ENCODE measurements around the gene HPCAL4.

HPCAL4 gene

DNA sequence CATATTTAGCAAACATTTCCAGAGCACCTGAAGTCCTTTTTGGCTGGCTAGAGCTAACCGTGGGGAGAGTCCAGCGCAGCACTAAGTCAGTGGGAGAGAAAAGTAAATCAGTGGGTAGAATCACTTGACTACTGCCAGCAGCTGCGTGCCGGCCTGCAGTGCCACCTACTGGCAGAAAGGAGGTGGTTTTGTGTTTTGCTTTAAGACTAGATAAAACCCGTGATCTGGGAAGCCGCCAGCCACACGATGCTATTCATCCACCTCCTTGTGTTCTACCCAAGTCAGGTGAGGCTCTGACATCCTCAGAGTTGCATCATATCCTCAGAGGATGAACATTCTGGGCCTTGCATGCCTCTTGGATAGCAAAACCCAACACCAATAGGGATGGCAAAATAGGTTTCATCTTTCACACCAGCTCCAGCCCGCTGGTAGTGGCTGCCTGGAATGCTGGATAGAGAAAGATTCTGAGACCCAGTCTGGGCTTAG lies 37.6 kb downstream of the HPCAL4 start:
- Mint-ChIP-seq H3K36me3 (no peaks in the 10 kb centered on the region), H3K4me3 (no peak overlapping the region), H3K4me1 (peaks cover 8% of the 10 kb centered on the region), H3K9me3 (no peaks in the 10 kb centered on the region), H3K27ac (no peak overlapping the region), H3K27me3 (peaks cover 1% of the 10 kb centered on the region)

DNA sequence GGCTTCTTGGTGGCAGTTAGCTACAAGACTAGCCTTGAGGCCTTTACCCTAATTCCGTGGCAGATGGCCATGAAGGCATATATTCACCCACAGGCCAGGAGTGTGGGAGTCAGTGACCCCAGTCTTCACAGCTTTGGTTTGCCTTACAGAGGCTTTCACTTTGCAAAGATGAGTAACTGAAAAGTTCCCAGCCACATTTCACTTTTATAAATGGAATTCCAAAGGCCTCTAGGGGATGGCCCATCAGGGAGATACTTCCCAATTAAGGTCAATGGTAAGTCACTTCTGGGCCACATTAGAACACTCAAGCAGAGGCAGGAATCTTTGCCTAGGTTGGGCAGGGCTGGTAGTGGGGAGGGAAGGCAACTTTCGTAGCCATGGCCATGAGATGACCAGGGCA lies 38.7 kb downstream of the HPCAL4 start:
- no peaks in the 10 kb centered on the region for H3K36me3 Mint-ChIP-seq

DNA sequence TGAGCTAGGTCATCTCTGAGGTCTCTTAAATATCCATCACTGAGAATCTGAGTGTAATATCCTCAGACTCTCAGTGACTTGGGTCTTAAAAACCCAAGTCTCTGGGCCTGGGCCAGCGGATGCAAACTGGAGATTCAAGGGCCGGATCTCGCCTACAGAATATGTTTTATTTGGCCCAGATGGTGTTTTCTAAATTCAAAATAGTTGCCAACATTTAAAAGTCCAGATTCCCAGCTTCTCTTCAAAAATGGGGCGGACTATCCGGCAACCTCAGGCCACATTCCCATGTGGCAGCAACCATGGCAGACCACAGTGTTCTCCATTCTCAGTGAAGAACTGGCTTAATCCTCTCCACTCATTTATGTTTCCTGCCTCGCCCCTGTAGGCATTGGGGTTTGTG lies 39.1 kb downstream of the HPCAL4 start:
- Mint-ChIP-seq H3K27ac (no peak overlapping the region), H3K36me3 (no peaks in the 10 kb centered on the region), H3K27me3 (no peaks in the 10 kb centered on the region), H3K4me3 (no peak overlapping the region), H3K4me1 (peaks cover 4% of the 10 kb centered on the region), H3K9me3 (no peaks in the 10 kb centered on the region)

More for the DNA sequence above, 38.7 kb downstream of the HPCAL4 start:
- Mint-ChIP-seq H3K4me1 (peaks cover 4% of the 10 kb centered on the region), H3K9me3 (no peaks in the 10 kb centered on the region), H3K27ac (no peak overlapping the region), H3K27me3 (no peaks in the 10 kb centered on the region), H3K4me3 (no peak overlapping the region)

DNA sequence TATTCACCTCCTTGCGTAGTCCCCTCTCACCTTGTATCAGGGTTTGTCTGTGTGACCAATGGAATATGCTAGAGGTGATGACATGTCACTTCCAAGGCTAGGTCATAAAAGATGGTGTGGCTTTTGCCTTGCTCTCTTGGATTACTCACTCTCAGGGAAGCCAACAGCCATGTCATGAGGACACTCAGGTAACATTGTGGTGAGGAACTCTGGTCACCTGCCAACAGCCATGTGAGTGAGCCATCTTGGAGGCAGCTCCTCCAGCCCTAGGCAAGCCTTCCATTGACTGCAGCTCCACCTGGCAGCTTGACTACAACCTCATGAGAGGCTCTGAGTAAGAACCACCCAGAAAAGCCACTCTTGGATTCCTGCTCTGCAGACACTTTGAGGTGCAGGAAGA lies 40.8 kb downstream of the HPCAL4 start:
- H3K4me3 Mint-ChIP-seq = no peak overlapping the region
- H3K27me3 Mint-ChIP-seq = no peaks in the 10 kb centered on the region
- H3K9me3 Mint-ChIP-seq = no peaks in the 10 kb centered on the region

DNA sequence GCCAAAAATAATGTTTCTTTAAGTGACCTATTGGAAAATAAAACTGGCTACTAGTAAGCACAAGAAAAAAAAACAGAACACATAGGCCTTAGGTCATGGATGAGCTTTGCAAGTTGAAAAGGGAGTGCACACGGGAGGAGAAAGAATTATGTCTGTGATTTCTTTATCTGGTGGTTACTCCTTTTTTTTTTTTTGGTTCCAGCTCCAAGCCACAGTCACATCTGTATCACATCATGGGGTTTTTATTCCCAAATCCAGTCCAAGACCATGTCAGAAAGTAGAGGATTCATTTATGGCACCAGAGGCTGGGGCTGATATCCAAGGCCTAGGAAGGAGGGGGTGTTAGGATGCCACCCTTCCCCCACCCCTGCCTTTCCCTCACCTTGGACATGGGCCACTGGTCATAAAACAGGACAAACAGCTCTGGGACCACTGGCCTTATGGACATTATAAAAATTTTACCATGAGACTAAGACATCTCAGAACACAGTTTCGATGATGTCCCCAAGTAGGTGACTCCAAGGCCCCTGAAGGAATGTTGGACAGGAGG lies 41.5 kb downstream of the HPCAL4 start:
- Mint-ChIP-seq H3K9me3 (no peaks in the 10 kb centered on the region), H3K4me3 (no peak overlapping the region), H3K36me3 (no peaks in the 10 kb centered on the region), H3K27ac (no peak overlapping the region), H3K27me3 (no peaks in the 10 kb centered on the region), H3K4me1 (peaks cover 4% of the 10 kb centered on the region)

More for the DNA sequence above, 40.8 kb downstream of the HPCAL4 start:
- no peaks in the 10 kb centered on the region for H3K36me3 Mint-ChIP-seq
- H3K4me1 Mint-ChIP-seq = peaks cover 4% of the 10 kb centered on the region
- no peak overlapping the region for H3K27ac Mint-ChIP-seq

DNA sequence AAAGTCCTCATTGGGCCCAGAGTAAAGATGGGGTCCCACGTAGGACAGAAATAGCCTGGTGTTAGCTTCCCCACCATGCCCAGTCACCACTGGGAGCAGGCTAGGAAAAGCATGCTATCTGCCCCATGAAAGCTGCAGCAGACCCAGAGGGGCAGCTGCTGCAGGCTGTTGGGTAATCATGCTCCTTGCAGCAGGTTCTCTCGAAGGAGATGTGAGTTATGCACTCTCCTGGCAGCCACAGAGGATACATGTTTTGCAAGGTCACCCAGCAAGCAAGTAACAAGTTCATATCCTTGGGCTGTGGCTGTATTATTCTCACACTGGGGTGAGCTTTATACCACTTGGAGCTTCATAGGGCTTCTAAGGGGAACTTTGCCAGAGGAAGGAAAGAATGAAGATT lies 42.7 kb downstream of the HPCAL4 start:
- Mint-ChIP-seq H3K9me3 (no peaks in the 10 kb centered on the region), H3K27ac (no peak overlapping the region), H3K27me3 (no peaks in the 10 kb centered on the region), H3K4me1 (peaks cover 3% of the 10 kb centered on the region), H3K4me3 (no peak overlapping the region), H3K36me3 (no peaks in the 10 kb centered on the region)

DNA sequence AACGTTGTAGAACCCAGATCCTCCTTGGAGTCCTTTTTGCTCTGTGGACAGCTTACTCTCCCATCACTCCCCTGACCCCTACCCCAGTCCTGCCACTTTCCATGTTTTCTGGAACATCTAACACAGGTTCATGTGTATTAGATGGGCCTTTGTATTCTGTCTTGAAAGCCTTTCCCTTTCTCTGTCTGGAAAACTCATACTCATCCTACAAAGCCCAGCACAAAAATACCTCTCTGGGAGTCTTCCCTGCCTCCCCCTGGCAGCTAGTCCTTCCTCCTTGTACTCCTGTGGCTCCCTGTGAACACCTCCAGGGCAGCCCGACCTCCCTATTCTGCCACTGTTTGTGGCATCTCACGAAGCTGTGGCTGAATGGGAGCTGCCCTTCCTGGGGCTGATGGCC lies 44.0 kb downstream of the HPCAL4 start:
- Mint-ChIP-seq H3K27me3 (no peaks in the 10 kb centered on the region), H3K36me3 (no peaks in the 10 kb centered on the region), H3K9me3 (no peaks in the 10 kb centered on the region), H3K4me1 (no peaks in the 10 kb centered on the region), H3K4me3 (no peak overlapping the region), H3K27ac (no peak overlapping the region)

DNA sequence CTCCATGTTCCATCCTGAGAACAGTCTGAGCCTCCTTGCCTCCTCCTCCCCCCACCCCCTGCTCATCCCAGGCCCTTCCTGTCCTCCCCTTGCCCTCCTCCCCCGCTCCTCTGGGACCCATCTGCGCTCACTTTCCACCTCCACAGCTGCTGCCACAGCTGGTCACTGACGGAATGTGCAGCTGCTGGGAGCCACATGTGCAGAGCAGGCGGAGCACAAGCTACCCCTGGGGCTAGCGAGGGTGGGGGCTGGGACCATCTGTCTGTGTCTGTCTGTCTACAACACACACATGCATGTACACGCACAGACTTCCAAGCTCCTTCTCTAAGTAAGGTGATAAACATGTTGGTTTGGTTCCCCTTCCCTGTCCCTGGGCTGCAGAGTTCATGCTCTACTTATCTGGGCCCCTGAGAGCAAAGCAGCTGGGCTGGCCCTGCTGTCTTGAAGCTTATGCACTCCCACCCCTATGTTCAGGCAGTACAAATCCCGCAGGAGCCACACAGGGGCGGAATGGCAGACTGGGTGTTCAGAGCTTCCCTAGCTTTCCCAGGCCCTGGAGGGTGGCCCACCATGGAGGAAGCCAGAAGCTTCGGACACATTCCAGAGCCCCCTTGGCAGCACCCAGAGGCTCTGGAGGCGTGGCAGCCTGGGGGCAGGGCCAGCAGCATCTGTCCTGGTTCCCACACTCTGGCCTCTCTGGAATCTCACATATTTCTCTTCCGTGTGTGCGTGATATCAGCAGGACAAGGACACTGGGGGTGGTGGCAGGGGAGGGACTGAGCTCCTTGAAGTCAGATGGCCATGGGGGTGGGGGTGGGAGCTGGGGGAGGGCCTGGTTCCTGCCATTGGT lies 44.8 kb downstream of the HPCAL4 start:
- Mint-ChIP-seq H3K27ac (no peak overlapping the region), H3K9me3 (no peaks in the 10 kb centered on the region), H3K27me3 (no peaks in the 10 kb centered on the region), H3K4me1 (no peaks in the 10 kb centered on the region), H3K36me3 (no peaks in the 10 kb centered on the region), H3K4me3 (no peak overlapping the region)

DNA sequence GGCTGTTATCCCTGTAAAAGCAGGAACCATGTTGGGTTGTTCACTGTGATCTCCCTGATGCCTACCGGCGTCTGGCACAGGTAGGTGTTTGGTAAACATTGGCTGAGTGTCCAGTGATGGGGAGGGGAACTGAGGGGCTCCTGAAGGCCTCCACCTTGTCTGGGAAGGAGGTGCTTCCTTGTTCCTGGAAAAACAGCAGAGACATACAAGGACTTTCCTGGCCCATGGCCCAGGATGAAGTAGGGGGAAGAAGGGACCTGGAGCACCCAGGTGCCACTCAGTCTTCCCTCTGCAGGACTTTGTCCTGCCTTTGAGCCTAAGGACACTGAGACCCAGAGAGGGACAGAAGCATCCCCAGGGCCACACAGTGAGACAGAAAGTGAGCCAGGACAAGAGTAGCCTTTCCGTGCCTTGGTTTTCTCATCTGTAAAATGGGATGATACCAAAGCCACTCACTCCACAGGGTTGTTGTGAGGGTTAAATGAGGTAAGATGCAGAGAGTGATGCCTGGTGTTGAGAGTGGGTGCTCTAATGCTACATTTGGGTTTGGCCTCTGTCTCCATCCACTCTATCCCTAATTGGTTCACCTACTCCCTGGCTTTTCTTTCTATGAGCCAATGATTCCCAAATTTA lies 45.7 kb downstream of the HPCAL4 start:
- no peaks in the 10 kb centered on the region for H3K9me3 Mint-ChIP-seq
- no peaks in the 10 kb centered on the region for H3K4me1 Mint-ChIP-seq
- no peak overlapping the region for H3K27ac Mint-ChIP-seq
- no peaks in the 10 kb centered on the region for H3K27me3 Mint-ChIP-seq
- H3K36me3 Mint-ChIP-seq = no peaks in the 10 kb centered on the region
- H3K4me3 Mint-ChIP-seq = no peak overlapping the region

DNA sequence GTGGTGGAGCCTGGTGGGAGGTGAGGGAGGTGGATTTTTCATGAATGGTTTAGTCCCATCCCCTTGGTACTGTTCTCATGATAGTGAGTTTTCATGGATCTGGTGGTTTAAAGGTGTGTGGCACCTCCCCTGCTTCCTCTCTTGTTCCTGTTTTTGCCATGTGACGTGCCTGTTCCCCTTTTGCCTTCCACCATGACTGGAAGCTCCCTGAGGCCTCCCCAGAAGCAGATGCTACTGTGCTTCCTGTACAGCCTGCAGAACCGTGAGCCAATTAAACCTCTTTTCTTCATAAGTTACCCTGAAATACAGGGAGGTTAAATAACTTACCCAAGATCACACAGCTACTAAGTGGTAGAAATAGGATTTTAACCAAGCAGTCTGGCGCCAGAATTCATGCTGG lies 47.5 kb downstream of the HPCAL4 start:
- Mint-ChIP-seq H3K27ac (no peak overlapping the region), H3K36me3 (no peaks in the 10 kb centered on the region), H3K9me3 (no peaks in the 10 kb centered on the region), H3K4me1 (no peaks in the 10 kb centered on the region), H3K4me3 (no peak overlapping the region), H3K27me3 (no peaks in the 10 kb centered on the region)

DNA sequence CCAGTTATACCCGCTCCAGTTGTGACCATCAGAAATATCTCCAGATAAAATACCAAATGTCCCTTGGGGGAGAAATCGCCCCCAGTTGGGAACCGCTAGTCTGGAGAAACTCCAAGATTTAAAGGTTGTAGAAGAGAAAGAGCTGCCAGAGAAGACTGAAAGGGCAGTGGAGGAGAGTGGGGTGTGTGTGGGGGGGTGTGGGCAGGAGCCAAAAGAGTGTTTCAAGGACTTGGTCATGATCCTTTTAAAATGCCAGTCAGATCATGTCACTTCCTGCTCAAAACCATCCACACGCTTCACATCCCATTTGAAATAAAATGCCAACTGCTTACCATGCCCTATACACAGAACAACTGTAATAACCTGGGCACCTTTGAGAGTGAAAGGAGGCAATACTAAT lies 48.4 kb downstream of the HPCAL4 start:
- H3K27me3 Mint-ChIP-seq = no peaks in the 10 kb centered on the region
- H3K4me3 Mint-ChIP-seq = no peak overlapping the region
- no peak overlapping the region for H3K27ac Mint-ChIP-seq
- H3K4me1 Mint-ChIP-seq = no peaks in the 10 kb centered on the region
- H3K36me3 Mint-ChIP-seq = no peaks in the 10 kb centered on the region
- H3K9me3 Mint-ChIP-seq = no peaks in the 10 kb centered on the region

DNA sequence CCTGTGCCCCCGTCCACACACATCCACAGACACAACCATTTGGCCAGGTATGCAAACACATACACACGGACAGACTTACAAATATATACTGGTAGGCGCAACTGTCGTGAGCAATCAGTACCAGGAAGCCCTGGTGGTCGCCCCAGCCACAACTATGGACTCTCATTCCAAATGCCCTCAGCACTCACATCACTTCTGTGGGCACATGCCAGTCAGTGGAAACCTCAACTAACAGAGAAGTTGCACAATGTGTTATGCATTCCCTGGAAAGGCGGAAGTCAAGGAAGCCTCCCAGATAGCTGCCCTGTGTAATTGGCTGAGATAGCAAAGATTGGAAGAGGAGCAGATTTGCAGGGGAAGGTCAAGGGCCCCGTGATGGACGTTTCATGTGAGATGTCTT lies 50.4 kb downstream of the HPCAL4 start:
- Mint-ChIP-seq H3K4me3 (no peak overlapping the region), H3K27me3 (peaks cover 7% of the 10 kb centered on the region), H3K9me3 (no peaks in the 10 kb centered on the region), H3K4me1 (no peaks in the 10 kb centered on the region), H3K36me3 (no peaks in the 10 kb centered on the region), H3K27ac (no peak overlapping the region)

DNA sequence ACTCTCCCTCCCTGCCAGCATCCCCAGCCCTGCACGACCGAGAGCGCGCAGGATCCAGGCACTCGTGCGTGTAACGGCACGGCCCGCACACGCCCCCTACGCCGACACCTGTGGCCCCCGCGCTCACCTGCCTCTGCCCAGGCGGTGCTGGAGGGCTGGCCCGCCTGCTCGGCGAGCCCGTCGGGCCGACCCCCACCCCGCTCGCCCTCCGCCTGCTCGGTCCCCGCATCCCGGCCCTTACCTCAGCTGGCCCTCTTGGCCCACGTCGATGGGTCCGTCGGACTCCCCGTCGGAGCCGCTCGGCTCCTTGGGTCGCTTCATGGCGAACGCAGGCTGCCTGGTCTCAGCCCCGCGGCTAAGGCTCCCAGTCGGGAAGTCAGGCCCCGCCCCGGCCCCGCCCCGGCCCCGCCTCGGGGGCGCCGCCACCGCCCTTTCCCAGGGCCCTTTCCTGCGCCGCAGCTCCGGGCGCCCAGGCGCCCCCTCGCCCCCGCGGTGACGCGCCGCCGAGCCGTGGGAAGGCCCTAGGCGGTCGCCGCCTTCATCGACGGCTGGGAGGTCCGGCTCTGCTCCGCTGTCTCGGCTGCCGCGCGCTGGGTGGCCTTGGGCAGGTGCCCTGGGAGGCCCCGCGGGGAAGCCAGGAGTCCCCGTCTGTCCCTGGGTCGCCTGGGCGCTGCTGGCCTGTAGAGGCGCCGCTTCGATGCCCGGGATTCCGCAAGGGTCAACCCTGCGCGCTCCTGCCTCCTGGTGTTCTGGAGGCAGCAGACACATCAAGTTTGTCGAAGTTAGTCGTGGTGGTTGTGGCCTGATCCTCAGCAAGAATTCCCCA lies 51.7 kb downstream of the HPCAL4 start, which contains the start of gene HEYL:
Gene HEYL (minus strand): TSS at position 339 of the 826 bp plus-strand sequence. CDS start 18 bp downstream, at position 321.
- H3K27ac Mint-ChIP-seq = no peak within 1 kb of the TSS
- no peaks in the 10 kb centered on the region for H3K9me3 Mint-ChIP-seq
- H3K4me1 Mint-ChIP-seq = no peaks in the 10 kb centered on the region

DNA sequence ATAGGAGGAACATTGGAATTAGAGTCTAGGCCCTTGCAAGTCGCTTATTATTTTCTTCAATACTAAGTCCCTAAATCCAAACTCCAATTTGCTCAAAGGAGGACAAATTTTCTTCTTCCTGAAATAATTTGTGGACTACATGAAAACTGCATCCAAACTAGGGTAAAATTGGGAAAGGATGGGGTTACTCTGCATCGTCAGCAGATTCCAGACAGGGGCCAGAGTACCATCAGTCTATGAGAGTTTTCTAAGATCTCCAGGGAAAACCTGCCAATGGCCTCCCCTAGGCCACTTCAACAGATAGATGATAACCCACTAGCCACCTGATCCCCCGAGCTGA lies 52.3 kb downstream of the HPCAL4 start:
- H3K9me3 Mint-ChIP-seq = no peaks in the 10 kb centered on the region
- no peaks in the 10 kb centered on the region for H3K36me3 Mint-ChIP-seq
- H3K27ac Mint-ChIP-seq = no peak overlapping the region
- H3K27me3 Mint-ChIP-seq = peaks cover 10% of the 10 kb centered on the region
- no peaks in the 10 kb centered on the region for H3K4me1 Mint-ChIP-seq
- peak overlapping the region; percentile 44 for H3K4me3 Mint-ChIP-seq

More for the DNA sequence above, 51.7 kb downstream of the HPCAL4 start, which contains the start of gene HEYL:
- Mint-ChIP-seq H3K27me3 (peaks cover 7% of the 10 kb centered on the region), H3K36me3 (no peaks in the 10 kb centered on the region), H3K4me3 (peak within 1 kb of the TSS; percentile 66)

DNA sequence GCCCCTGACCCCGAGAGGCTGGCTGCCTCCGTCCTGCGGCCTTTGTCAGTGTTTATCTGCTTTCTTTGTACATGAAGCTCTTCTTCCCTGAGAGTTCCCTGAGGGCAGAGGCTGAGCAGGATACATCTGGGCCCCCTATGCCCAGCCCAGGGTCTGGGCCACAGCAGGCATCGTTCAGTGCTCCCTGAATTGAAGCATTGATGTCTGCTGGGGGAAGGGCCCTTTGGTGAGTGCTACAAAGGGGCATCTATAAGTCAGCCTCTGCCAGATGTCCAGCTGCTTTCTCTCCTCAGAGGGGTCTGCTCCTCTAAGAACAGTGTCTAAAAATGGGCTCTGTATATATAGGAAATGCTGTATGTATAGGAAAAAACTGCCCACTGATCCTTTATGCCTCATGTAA lies 53.9 kb downstream of the HPCAL4 start:
- Mint-ChIP-seq H3K9me3 (no peaks in the 10 kb centered on the region), H3K27me3 (peaks cover 10% of the 10 kb centered on the region), H3K4me1 (no peaks in the 10 kb centered on the region), H3K36me3 (no peaks in the 10 kb centered on the region), H3K4me3 (no peak overlapping the region), H3K27ac (no peak overlapping the region)
